HEK293 (cell line): ENCODE data around the gene ATP6V0B.
A peak's percentile ranks its signal among the peaks of the same experiment; 100 is the strongest.

Source experiments
- CTCF ChIA-PET: fragments of 350-600 bp; formaldehyde crosslinking; extraction: SDS; loops from one replicate; lab custom pipeline; 2021; ENCODE audit warnings: antibody characterized with exemption; lab: Yijun Ruan, JAX
- POLR2A ChIA-PET: fragments of 300-600 bp; formaldehyde crosslinking; extraction: SDS; loops from one replicate; lab custom pipeline; 2020; ENCODE audit warnings: antibody characterized with exemption, inconsistent platforms; lab: Yijun Ruan, JAX
- H3K27ac ChIP-seq: fragments of 200-500 bp; sonication (Bioruptor generic); 2 replicates; pipeline ENCODE4 v1.5.1; 2014; ENCODE audit warnings: low read depth, low read length, control low read depth, inconsistent platforms; ENCODE audit errors: extremely low read depth
- H3K36me3 ChIP-seq, 2 experiments: fragments of 200-500 bp in 1 of 2; sonication (Bioruptor generic) in 1 of 2; 1 replicate in 1 of 2; 2 replicates in 1 of 2; pipeline ENCODE4 v1.5.1; 2014 to 2017; ENCODE audit warnings: inconsistent platforms in 2 of 2, low read length in 2 of 2; ENCODE audit not compliant: control insufficient read depth in 2 of 2, insufficient read depth in 1 of 2
- H3K4me1 ChIP-seq: fragments of 200-500 bp; sonication (Bioruptor generic); 2 replicates; pipeline ENCODE4 v1.5.1; 2014; ENCODE audit warnings: mild to moderate bottlenecking, low read length, inconsistent platforms; ENCODE audit not compliant: control insufficient read depth, insufficient read depth
- H3K4me3 ChIP-seq: 2 replicates; pipeline ENCODE4 v1.5.1; 2011; ENCODE audit warnings: low read depth, mild to moderate bottlenecking, control low read depth, low read length, moderate library complexity
- H3K9me3 ChIP-seq: fragments of 200-500 bp; sonication (Bioruptor generic); 2 replicates; pipeline ENCODE4 v1.5.1; 2014; ENCODE audit warnings: low read depth, low read length, inconsistent platforms; ENCODE audit not compliant: control insufficient read depth, insufficient read depth
- GLIS1 ChIP-seq: fragments of 450-650 bp; formaldehyde crosslinking; IDR thresholded peaks from 2 replicates; pipeline ENCODE4 v1.5.1; 2016; ENCODE audit warnings: missing biosample characterization, missing genetic modification characterization
- KLF1 ChIP-seq: fragments of 450-650 bp; formaldehyde crosslinking; IDR thresholded peaks from 2 replicates; pipeline ENCODE4 v1.5.1; 2016; ENCODE audit warnings: missing biosample characterization, missing genetic modification characterization
- SALL2 ChIP-seq: fragments of 450-650 bp; formaldehyde crosslinking; IDR thresholded peaks from 2 replicates; pipeline ENCODE4 v1.5.0; 2017; ENCODE audit warnings: missing biosample characterization, mild to moderate bottlenecking, missing genetic modification characterization, borderline replicate concordance
- SCRT2 ChIP-seq: fragments of 450-650 bp; formaldehyde crosslinking; IDR thresholded peaks from 2 replicates; pipeline ENCODE4 v1.5.1; 2016; ENCODE audit warnings: missing biosample characterization, missing genetic modification characterization
- SP2 ChIP-seq: fragments of 450-650 bp; formaldehyde crosslinking; IDR thresholded peaks from 2 replicates; pipeline ENCODE4 v1.5.1; 2016; ENCODE audit warnings: missing biosample characterization, missing genetic modification characterization
- ZBTB21 ChIP-seq: fragments of 450-650 bp; formaldehyde crosslinking; IDR thresholded peaks from 2 replicates; pipeline ENCODE4 v1.5.1; 2017; ENCODE audit warnings: missing biosample characterization, missing genetic modification characterization
- ZBTB7A ChIP-seq: fragments of 450-650 bp; formaldehyde crosslinking; IDR thresholded peaks from 2 replicates; pipeline ENCODE4 v1.5.1; 2016; ENCODE audit warnings: low read depth, missing biosample characterization, missing genetic modification characterization
- ZEB2 ChIP-seq: fragments of 450-650 bp; formaldehyde crosslinking; IDR thresholded peaks from 2 replicates; pipeline ENCODE4 v1.5.1; 2016; ENCODE audit warnings: missing biosample characterization, missing genetic modification characterization
- ZIC2 ChIP-seq: fragments of 450-650 bp; formaldehyde crosslinking; IDR thresholded peaks from 2 replicates; pipeline ENCODE4 v1.5.1; 2016; ENCODE audit warnings: missing biosample characterization, missing genetic modification characterization
- ZNF140 ChIP-seq: fragments of 450-650 bp; formaldehyde crosslinking; IDR thresholded peaks from 2 replicates; pipeline ENCODE4 v1.5.1; 2016; ENCODE audit warnings: missing biosample characterization, missing genetic modification characterization
- ZNF2 ChIP-seq: fragments of 450-650 bp; formaldehyde crosslinking; IDR thresholded peaks from 2 replicates; pipeline ENCODE4 v1.5.1; 2016; ENCODE audit warnings: missing biosample characterization, missing genetic modification characterization
- ZNF266 ChIP-seq: fragments of 450-650 bp; formaldehyde crosslinking; IDR thresholded peaks from 2 replicates; pipeline ENCODE4 v1.5.1; 2016; ENCODE audit warnings: missing biosample characterization, missing genetic modification characterization, low read depth
- ZNF394 ChIP-seq: fragments of 450-650 bp; formaldehyde crosslinking; IDR thresholded peaks from 2 replicates; pipeline ENCODE4 v1.5.1; 2016; ENCODE audit warnings: missing biosample characterization, missing genetic modification characterization, mild to moderate bottlenecking, moderate library complexity, borderline replicate concordance
- ZNF416 ChIP-seq: fragments of 450-650 bp; formaldehyde crosslinking; IDR thresholded peaks from 2 replicates; pipeline ENCODE4 v1.5.1; 2016; ENCODE audit warnings: missing biosample characterization, missing genetic modification characterization
- ZNF473 ChIP-seq: fragments of 450-650 bp; formaldehyde crosslinking; IDR thresholded peaks from 2 replicates; pipeline ENCODE4 v1.5.1; 2017; ENCODE audit warnings: missing biosample characterization, missing genetic modification characterization
- ZNF585B ChIP-seq: fragments of 450-650 bp; formaldehyde crosslinking; IDR thresholded peaks from 2 replicates; pipeline ENCODE4 v1.5.1; 2016; ENCODE audit warnings: missing biosample characterization, missing genetic modification characterization
- ZNF629 ChIP-seq: fragments of 450-650 bp; formaldehyde crosslinking; IDR thresholded peaks from 2 replicates; pipeline ENCODE4 v1.5.1; 2017; ENCODE audit warnings: missing biosample characterization, missing genetic modification characterization
- ZNF677 ChIP-seq: fragments of 450-650 bp; IDR thresholded peaks from 2 replicates; pipeline ENCODE4 v1.5.0; 2018; ENCODE audit warnings: missing biosample characterization, mild to moderate bottlenecking, missing genetic modification characterization, moderate library complexity
- TF ChIP-seq, protein P1 (sequence below): fragments of 450-650 bp; formaldehyde crosslinking; IDR thresholded peaks from 2 replicates; pipeline ENCODE4 v1.5.1; 2017; ENCODE audit warnings: missing biosample characterization, missing genetic modification characterization
- TF ChIP-seq, protein P2 (sequence below): fragments of 450-650 bp; formaldehyde crosslinking; IDR thresholded peaks from 2 replicates; pipeline ENCODE4 v1.5.1; 2016; ENCODE audit warnings: missing biosample characterization, missing genetic modification characterization
- TF ChIP-seq, protein P3 (sequence below): fragments of 450-650 bp; formaldehyde crosslinking; IDR thresholded peaks from 2 replicates; pipeline ENCODE4 v1.5.1; 2016; ENCODE audit warnings: missing biosample characterization, missing genetic modification characterization, borderline replicate concordance
- TF ChIP-seq, protein P4 (sequence below): fragments of 450-650 bp; formaldehyde crosslinking; IDR thresholded peaks from 2 replicates; pipeline ENCODE4 v1.5.1; 2016; ENCODE audit warnings: missing biosample characterization, missing genetic modification characterization

Gene ATP6V0B

DNA sequence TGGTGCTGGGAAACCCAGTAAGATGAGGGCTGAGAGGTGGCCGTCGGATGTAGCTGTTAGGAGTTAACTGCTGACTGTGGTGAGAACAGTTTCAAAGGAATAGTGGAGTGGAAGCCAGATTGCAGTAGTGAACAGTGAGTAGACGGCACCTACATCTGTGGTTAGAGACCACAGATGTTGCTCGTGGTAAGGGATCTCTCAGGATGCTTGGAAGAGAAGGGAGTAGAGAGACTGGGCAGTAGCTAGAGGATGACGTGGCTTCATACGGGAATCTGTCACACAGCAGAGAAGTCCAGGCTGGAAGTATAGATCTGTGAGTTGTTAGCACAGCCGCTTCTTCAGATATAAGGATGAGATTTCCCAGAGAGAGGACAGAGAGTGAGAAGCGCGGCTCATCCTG, 48.9 kb upstream of the ATP6V0B start:
- Histone ChIP-seq H3K27ac (no peak overlapping the region), H3K9me3 (no peaks in the 10 kb centered on the region), H3K36me3 (peaks cover 0 to 3% of the 10 kb centered on the region in 2 experiments; a peak in 1 of 3 replicates), H3K4me3 (no peak overlapping the region), H3K4me1 (no peaks in the 10 kb centered on the region)
- TF ChIP-seq ZBTB21 (tag by site-specific recombination) (no peak), SALL2 (tag by site-specific recombination) (no peak), ZEB2 (no peak), ZNF140 (tag by site-specific recombination) (no peak)
- CTCF ChIA-PET, result interaction anchor here (0.6 to 3.3 kb wide), 2 partner anchors 9 to 32 kb away, joined by 3 to 18 read pairs; no protein-coding TSS in a partner anchor
- POLR2A ChIA-PET, result no interaction called here

DNA sequence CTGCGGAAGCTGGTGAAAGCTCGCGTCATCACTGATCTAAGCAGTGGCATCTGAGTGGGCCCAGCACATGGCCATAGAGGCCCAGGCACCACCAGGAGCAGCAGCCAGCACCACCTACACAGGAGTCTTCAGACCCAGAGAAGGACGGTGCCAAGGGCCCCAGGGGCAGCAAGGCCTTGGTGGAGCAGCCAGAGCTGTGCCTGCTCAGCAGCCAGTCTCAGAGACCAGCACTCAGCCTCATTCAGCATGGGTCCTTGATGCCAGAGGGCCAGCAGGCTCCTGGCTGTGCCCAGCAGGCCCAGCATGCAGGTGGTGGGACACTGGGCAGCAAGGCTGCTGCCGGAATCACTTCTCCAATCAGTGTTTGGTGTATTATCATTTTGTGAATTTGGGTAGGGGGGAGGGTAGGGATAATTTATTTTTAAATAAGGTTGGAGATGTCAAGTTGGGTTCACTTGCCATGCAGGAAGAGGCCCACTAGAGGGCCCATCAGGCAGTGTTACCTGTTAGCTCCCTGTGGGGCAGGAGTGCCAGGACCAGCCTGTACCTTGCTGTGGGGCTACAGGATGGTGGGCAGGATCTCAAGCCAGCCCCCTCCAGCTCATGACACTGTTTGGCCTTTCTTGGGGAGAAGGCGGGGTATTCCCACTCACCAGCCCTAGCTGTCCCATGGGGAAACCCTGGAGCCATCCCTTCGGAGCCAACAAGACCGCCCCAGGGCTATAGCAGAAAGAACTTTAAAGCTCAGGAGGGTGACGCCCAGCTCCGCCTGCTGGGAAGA, 44.4 kb upstream of the ATP6V0B start:
- H3K4me1 ChIP-seq, result peaks cover 3% of the 10 kb centered on the region; the same call in 1 of the 2 replicates
- ChIA-PET POLR2A (interaction anchor here (0.5 to 0.6 kb wide), 3 partner anchors 39 to 672 kb away, joined by 3 to 5 read pairs (median 4); partner anchors contain the start of gene DPH2), CTCF (interaction anchor here (0.6 to 12.4 kb wide), 11 partner anchors 9 to 166 kb away, joined by 3 to 555 read pairs (median 5); partner anchors contain the start of gene IPO13)
- H3K36me3 ChIP-seq, result peaks cover 0 to 3% of the 10 kb centered on the region in 2 experiments; a peak in 1 of 3 replicates
- no peak overlapping the region for H3K27ac ChIP-seq
- TF ChIP-seq ZNF416 (tag by site-specific recombination) (no peak), ZIC2 (tag by site-specific recombination) (peak; percentile 92), ZNF266 (tag by site-specific recombination) (no peak), ZNF473 (no peak), ZNF677 (tag by site-specific recombination) (no peak), SP2 (tag by site-specific recombination) (no peak), ZNF2 (tag by site-specific recombination) (peak; percentile 45; the same call in 1 of the 2 replicates), ZNF394 (tag by site-specific recombination) (no peak), ZNF585B (tag by site-specific recombination) (no peak), SCRT2 (tag by site-specific recombination) (peak; percentile 44; the same call in 1 of the 2 replicates), ZBTB7A (tag by site-specific recombination) (no peak), KLF1 (tag by site-specific recombination) (no peak; the same call in 1 of the 2 replicates), ZNF629 (no peak), GLIS1 (tag by site-specific recombination) (peak; percentile 36; the same call in 1 of the 2 replicates)
- TF ChIP-seq, protein P1, sequence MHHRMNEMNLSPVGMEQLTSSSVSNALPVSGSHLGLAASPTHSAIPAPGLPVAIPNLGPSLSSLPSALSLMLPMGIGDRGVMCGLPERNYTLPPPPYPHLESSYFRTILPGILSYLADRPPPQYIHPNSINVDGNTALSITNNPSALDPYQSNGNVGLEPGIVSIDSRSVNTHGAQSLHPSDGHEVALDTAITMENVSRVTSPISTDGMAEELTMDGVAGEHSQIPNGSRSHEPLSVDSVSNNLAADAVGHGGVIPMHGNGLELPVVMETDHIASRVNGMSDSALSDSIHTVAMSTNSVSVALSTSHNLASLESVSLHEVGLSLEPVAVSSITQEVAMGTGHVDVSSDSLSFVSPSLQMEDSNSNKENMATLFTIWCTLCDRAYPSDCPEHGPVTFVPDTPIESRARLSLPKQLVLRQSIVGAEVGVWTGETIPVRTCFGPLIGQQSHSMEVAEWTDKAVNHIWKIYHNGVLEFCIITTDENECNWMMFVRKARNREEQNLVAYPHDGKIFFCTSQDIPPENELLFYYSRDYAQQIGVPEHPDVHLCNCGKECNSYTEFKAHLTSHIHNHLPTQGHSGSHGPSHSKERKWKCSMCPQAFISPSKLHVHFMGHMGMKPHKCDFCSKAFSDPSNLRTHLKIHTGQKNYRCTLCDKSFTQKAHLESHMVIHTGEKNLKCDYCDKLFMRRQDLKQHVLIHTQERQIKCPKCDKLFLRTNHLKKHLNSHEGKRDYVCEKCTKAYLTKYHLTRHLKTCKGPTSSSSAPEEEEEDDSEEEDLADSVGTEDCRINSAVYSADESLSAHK (tag by site-specific recombination), result no peak
- TF ChIP-seq, protein P2, sequence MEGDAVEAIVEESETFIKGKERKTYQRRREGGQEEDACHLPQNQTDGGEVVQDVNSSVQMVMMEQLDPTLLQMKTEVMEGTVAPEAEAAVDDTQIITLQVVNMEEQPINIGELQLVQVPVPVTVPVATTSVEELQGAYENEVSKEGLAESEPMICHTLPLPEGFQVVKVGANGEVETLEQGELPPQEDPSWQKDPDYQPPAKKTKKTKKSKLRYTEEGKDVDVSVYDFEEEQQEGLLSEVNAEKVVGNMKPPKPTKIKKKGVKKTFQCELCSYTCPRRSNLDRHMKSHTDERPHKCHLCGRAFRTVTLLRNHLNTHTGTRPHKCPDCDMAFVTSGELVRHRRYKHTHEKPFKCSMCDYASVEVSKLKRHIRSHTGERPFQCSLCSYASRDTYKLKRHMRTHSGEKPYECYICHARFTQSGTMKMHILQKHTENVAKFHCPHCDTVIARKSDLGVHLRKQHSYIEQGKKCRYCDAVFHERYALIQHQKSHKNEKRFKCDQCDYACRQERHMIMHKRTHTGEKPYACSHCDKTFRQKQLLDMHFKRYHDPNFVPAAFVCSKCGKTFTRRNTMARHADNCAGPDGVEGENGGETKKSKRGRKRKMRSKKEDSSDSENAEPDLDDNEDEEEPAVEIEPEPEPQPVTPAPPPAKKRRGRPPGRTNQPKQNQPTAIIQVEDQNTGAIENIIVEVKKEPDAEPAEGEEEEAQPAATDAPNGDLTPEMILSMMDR (tag by site-specific recombination), result peak; percentile 56; the same call in 1 of the 2 replicates
- TF ChIP-seq, protein P3, sequence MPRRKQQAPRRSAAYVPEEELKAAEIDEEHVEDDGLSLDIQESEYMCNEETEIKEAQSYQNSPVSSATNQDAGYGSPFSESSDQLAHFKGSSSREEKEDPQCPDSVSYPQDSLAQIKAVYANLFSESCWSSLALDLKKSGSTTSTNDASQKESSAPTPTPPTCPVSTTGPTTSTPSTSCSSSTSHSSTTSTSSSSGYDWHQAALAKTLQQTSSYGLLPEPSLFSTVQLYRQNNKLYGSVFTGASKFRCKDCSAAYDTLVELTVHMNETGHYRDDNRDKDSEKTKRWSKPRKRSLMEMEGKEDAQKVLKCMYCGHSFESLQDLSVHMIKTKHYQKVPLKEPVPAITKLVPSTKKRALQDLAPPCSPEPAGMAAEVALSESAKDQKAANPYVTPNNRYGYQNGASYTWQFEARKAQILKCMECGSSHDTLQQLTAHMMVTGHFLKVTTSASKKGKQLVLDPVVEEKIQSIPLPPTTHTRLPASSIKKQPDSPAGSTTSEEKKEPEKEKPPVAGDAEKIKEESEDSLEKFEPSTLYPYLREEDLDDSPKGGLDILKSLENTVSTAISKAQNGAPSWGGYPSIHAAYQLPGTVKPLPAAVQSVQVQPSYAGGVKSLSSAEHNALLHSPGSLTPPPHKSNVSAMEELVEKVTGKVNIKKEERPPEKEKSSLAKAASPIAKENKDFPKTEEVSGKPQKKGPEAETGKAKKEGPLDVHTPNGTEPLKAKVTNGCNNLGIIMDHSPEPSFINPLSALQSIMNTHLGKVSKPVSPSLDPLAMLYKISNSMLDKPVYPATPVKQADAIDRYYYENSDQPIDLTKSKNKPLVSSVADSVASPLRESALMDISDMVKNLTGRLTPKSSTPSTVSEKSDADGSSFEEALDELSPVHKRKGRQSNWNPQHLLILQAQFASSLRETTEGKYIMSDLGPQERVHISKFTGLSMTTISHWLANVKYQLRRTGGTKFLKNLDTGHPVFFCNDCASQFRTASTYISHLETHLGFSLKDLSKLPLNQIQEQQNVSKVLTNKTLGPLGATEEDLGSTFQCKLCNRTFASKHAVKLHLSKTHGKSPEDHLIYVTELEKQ, result no peak
- TF ChIP-seq, protein P4, sequence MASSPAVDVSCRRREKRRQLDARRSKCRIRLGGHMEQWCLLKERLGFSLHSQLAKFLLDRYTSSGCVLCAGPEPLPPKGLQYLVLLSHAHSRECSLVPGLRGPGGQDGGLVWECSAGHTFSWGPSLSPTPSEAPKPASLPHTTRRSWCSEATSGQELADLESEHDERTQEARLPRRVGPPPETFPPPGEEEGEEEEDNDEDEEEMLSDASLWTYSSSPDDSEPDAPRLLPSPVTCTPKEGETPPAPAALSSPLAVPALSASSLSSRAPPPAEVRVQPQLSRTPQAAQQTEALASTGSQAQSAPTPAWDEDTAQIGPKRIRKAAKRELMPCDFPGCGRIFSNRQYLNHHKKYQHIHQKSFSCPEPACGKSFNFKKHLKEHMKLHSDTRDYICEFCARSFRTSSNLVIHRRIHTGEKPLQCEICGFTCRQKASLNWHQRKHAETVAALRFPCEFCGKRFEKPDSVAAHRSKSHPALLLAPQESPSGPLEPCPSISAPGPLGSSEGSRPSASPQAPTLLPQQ (tag by site-specific recombination), result no peak
- no peak overlapping the region for H3K4me3 ChIP-seq
- no peaks in the 10 kb centered on the region for H3K9me3 ChIP-seq
